GM19351 (cell line): Measurements from ENCODE around the gene APOL3.
"Not testable (repeated sequence)": the region's sequence is repeated elsewhere in the genome, so short reads cannot be mapped to it uniquely, and the experiment has no call there.

Experiments used
- ATAC-seq: cut with Tn5 transposase; IDR thresholded peaks from one replicate; pipeline ENCODE4 v1.9.1; 2021; ENCODE audit warnings: mild to moderate bottlenecking, moderate library complexity; ENCODE audit not compliant: unreplicated experiment

APOL3 gene

GRCh38 chr22:36193577-36193976 lies 33.0 kb upstream of the APOL3 start:
- no peak for ATAC-seq

- no peak for ATAC-seq
These were observed 32.6 kb upstream of the APOL3 start for GRCh38 chr22:36193171-36193570.

- ATAC-seq, result no peak
These were observed 32.0 kb upstream of the APOL3 start for GRCh38 chr22:36192542-36192941.

GRCh38 chr22:36191106-36191836 lies 30.7 kb upstream of the APOL3 start:
- no peak for ATAC-seq

GRCh38 chr22:36187862-36188261 lies 27.3 kb upstream of the APOL3 start:
- ATAC-seq, result not testable (repeated sequence)

GRCh38 chr22:36185828-36186624 lies 25.5 kb upstream of the APOL3 start:
- no peak for ATAC-seq

- no peak for ATAC-seq
These were observed 24.0 kb upstream of the APOL3 start for GRCh38 chr22:36184433-36185025.

- no peak for ATAC-seq
These were observed 22.9 kb upstream of the APOL3 start for GRCh38 chr22:36183446-36183845.

GRCh38 chr22:36182857-36183256 lies 22.3 kb upstream of the APOL3 start:
- ATAC-seq, result no peak

- ATAC-seq, result no peak
These were observed 21.5 kb upstream of the APOL3 start for GRCh38 chr22:36182056-36182455.

- no peak for ATAC-seq
These were observed 20.4 kb upstream of the APOL3 start for GRCh38 chr22:36180928-36181327.

GRCh38 chr22:36180038-36180880 lies 19.7 kb upstream of the APOL3 start:
- no peak for ATAC-seq

- ATAC-seq, result no peak
These were observed 16.6 kb upstream of the APOL3 start for GRCh38 chr22:36177160-36177559.

GRCh38 chr22:36175892-36176291 lies 15.3 kb upstream of the APOL3 start:
- no peak for ATAC-seq

GRCh38 chr22:36171941-36172340 lies 11.4 kb upstream of the APOL3 start:
- ATAC-seq, result no peak

- no peak for ATAC-seq
These were observed 6.1 kb upstream of the APOL3 start for GRCh38 chr22:36166518-36167220.

GRCh38 chr22:36166086-36166485 lies 5.5 kb upstream of the APOL3 start:
- ATAC-seq, result no peak

GRCh38 chr22:36165141-36165540 lies 4.6 kb upstream of the APOL3 start:
- no peak for ATAC-seq

- no peak for ATAC-seq
These were observed 4.1 kb upstream of the APOL3 start for GRCh38 chr22:36164621-36165020.

GRCh38 chr22:36163497-36163896 lies 2.9 kb upstream of the APOL3 start:
- ATAC-seq, result no peak
